C4-2B (cell line): ENCODE measurements around the gene CEP89.

Experiments
- H3K27ac ChIP-seq: fragments of 450-650 bp; 2 replicates; pipeline ENCODE4 v1.5.1; 2017
- CTCF ChIP-seq: fragments of 450-650 bp; conservative IDR thresholded peaks from 2 replicates; pipeline ENCODE4 v1.5.1; 2017; ENCODE audit warnings: mild to moderate bottlenecking
- ZFX ChIP-seq: fragments of 450-650 bp; IDR thresholded peaks from 2 replicates; pipeline ENCODE4 v1.6.1; 2017

The CEP89 gene

GRCh38 chr19:32914879-32915660 lies 56.7 kb downstream of the CEP89 start:
- TF ChIP-seq ZFX (no peak), CTCF (no peak)
- no peak overlapping the region for H3K27ac ChIP-seq

GRCh38 chr19:32911467-32911866 lies 60.3 kb downstream of the CEP89 start:
- TF ChIP-seq CTCF (no peak), ZFX (no peak)

GRCh38 chr19:32910874-32911273 lies 60.9 kb downstream of the CEP89 start:
- TF ChIP-seq ZFX (no peak), CTCF (no peak)
- no peak overlapping the region for H3K27ac ChIP-seq

More at GRCh38 chr19:32911467-32911866, 60.3 kb downstream of the CEP89 start:
- H3K27ac ChIP-seq, result no peak overlapping the region

GRCh38 chr19:32910094-32910493 lies 61.7 kb downstream of the CEP89 start:
- no peak overlapping the region for H3K27ac ChIP-seq
- TF ChIP-seq CTCF (no peak), ZFX (no peak)

GRCh38 chr19:32909257-32909656 lies 62.5 kb downstream of the CEP89 start:
- no peak overlapping the region for H3K27ac ChIP-seq

GRCh38 chr19:32908641-32909190 lies 63.0 kb downstream of the CEP89 start:
- no peak for TF ChIP-seq ZFX
- TF ChIP-seq CTCF, result no peak
- H3K27ac ChIP-seq, result no peak overlapping the region

More at GRCh38 chr19:32909257-32909656, 62.5 kb downstream of the CEP89 start:
- TF ChIP-seq ZFX, result no peak
- TF ChIP-seq CTCF, result no peak

- no peak for TF ChIP-seq CTCF
- H3K27ac ChIP-seq, result no peak overlapping the region
Measured at GRCh38 chr19:32902448-32902847, 69.3 kb downstream of the CEP89 start.
